ENCODE data around the gene ETNK2.

Gene ETNK2

DNA sequence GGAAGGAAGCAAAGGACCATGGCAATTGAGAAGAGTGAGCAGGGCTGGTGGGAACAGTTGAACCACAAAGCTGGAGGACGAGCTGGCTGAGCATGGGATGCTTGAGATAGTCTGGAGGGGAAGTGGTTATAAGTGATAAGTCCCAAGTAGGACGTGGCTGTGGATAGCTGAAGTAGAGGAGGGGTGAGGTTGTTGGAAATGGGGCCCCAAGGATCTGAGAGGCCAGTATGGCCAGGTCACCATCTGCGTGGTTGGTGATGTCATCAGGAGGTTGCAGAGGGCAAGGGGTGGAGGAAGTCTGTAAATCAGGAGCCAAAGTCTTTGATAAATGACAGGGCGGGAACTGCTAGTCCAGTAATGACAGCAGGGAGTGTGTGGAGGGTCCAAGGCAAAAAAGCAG, 25.3 kb upstream of the ETNK2 start:
- no peak for DNase-seq (ENCODE audit: low spot score)

DNA sequence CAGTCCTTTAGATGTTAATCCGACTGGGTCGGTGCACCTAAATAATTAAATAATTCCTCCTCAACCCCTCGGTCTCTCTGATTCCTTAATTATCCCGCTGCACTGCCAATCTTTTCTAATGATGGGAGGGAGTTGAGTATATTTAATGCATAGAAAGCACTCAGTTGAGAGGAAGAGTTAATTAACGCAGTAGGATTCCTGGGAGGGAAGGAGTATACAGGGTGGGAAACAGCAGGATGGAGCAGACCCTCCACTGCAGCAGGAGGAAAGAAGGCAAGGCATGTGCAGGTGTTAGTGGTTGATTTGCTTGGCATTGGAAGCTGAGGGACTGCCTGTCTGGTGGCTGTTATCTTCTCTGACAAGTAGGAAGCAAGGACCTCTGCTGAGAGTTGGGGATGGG, 24.2 kb upstream of the ETNK2 start:
- DNase-seq (ENCODE audit: low spot score): no peak

DNA sequence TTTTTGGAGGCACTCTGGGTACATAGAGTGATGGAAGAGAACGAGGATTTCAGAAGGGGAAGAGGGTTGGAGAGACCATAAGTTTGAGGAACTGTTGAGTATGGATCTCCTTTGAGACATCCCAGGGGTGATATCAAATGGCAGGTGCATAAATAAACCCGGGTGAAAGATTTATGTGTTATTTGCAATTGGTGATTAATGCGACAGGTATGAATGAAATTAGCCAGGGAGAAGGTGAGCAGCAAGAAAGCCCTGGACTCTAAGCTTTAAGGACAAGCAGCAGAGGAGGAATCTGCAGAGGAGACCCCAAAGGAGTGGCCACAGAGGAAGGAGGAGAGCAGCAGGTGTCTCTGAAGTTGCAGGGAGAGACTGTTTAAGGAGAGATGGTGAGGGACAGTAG, 23.1 kb upstream of the ETNK2 start:
- DNase-seq (ENCODE audit: low spot score): no peak

DNA sequence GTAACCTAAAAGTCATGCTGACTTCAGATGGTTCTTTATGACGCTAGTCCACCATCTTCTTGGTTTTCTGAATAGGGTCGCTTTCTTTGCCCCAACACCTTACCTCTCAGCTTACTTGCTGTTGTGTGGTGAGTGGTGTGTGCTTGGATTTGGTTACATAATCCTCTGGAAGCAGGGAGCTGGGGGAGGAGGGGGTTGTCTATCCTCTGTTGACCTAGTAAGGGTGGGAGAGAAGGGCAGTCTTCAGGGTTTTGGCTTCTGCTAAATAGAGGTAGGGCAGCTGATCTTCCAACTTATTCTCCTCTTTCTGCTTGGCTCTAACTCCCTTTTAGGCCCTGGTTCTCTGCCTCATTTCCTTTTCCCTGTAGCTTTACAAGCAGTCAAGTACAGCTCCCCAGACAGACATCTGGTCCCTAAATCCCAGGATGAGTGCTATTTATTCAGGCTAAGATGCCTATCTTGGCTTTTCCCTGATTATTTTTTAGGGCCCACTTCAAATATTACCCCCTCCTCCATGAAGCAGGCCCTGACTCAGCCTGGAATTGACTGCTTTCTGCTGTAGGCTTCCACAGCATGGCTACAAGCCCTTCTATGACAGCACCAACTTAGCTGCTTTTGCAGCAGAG, 20.7 kb upstream of the ETNK2 start:
- DNase-seq (ENCODE audit: low spot score): no peak

DNA sequence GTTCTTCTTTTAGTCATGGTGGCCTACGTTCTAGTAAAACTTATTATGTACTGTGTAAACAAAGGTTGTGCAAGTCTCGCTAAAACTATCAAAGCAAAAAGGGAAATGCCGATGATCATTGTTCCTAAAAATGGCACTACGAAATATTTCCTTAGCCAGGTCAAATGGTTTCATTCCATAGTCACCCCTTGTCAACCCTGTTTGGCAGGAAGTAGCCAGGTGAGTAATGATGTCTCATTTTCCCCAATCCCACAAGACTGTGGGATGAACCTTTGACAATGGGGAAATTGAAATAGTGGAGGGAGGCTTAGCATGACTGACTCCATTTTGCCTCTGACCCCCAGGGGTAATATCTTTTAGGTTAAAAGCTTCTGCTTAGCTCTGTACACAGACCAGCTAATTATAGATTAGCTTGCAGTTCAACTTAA, 19.9 kb upstream of the ETNK2 start:
- no peak for DNase-seq (ENCODE audit: low spot score)

DNA sequence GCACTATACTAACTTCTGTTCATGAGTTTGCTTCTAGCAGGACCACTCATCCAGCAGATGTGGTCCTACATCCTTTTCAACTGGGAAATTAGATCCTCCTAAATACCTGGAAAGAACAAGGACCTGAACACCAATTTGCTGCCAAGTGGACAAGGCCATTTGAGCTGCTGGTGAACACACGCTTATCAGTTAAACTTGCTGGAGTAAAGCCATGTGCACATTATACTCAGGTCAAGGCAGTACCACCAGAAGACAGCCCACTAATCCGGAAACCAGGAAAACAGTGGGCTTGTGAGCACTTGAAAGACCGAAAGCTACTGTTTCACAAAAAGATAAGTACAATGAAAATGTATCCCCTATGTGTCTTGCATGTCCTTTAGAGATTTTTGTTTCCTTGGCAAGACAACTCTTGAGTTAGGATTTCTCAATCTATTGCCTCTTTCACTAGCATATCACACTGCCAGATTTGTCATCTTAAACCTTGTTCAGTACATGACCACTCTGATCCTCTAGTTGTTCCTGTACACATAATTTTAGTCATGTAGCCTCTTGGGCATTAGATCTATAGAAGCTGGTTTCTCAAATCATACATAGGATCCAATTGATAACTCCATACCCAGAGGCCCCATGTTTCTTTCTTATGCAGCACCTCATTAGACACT, 18.8 kb upstream of the ETNK2 start:
- DNase-seq (ENCODE audit: low spot score): no peak

DNA sequence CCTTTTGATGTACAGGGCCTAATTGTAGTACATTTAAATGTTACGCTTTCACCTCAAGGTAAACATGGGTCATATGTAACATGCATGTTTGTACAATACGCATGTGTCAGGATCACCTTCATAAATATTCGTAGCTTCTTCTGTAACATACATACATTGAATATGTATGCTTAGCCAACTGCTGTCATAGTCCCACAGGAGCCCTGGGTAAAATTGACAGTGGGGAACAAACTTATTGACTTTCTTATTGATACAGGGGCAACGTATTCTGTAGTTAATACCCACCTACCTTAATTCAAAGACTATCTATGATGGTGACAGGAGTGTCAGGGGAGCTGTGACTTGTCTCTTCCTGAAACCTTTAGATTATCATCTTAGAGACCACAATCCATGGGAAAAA, 18.0 kb upstream of the ETNK2 start:
- DNase-seq (ENCODE audit: low spot score): no peak

DNA sequence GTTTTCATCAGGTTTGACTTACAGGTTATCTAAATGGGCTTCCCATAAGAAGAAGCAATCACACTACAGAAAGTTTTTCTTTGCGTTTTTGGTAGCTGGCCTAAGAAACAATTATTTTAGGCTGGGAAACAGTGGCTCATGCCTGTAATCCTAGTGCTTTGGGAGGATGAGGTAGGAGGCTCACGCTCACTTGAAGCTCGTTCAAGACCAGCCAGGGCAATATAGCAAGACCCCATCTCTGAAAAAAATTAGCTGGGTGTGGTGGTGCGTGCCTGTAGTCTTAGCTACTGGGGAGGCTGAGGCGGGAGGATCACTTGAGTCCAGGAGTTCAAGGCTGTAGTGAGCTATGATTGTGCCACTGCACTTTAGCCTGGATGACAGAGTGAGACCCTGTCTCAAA, 15.9 kb upstream of the ETNK2 start:
- DNase-seq (ENCODE audit: low spot score): no peak

DNA sequence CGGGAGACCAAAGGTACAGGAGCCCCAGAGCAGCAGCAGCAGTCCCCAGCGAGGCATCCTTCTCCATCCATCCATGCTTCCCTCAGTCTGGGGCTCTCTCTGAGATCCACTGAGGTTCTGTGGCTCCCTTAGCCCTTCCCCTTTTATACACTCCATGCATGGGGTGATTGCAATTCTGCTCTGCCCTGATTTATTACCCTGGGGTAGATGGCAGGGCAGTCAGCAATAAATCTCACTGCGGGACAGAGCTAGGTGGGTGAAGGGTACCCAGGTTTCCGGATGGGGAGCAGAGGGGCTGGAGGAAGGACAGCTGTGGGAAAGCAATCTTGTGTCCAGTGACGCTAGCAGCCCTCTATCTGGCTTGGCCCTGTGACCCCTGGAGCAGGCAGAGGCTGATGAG, 14.4 kb upstream of the ETNK2 start, which contains the start of gene REN:
REN (minus strand) TSS at position 119 of the 400 bp plus-strand sequence; CDS start at position 75, 44 bp downstream.
- no peak for DNase-seq (ENCODE audit: low spot score)

DNA sequence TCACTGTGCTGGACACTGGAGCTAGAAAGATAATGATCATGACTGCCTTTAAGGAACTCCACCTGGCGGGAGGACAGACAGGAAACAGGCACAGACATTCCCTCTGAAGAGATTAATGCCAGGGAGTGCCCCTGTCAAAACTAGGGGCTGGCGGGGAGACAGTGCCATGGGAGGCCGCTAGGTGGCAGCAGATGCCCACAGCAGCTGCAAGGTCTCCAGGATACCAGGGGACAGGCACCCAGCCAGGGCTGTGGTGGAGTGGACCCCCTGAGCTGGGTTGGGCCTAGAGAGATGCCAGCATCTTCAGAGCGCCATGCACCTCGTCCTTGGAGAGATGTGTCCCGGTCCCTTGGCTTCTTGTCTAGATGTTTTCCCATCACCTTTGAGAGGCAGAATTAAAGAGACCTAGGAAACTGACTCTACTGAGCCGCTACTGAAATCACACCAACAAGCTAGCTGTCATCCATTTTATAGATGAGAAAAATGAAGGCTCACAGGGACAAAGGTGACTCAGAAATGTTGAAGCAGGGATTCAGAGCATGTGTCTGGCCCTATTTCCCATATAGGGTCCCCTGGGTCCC, 10.7 kb upstream of the ETNK2 start:
- peak; percentile 81 for DNase-seq (ENCODE audit: low spot score)

DNA sequence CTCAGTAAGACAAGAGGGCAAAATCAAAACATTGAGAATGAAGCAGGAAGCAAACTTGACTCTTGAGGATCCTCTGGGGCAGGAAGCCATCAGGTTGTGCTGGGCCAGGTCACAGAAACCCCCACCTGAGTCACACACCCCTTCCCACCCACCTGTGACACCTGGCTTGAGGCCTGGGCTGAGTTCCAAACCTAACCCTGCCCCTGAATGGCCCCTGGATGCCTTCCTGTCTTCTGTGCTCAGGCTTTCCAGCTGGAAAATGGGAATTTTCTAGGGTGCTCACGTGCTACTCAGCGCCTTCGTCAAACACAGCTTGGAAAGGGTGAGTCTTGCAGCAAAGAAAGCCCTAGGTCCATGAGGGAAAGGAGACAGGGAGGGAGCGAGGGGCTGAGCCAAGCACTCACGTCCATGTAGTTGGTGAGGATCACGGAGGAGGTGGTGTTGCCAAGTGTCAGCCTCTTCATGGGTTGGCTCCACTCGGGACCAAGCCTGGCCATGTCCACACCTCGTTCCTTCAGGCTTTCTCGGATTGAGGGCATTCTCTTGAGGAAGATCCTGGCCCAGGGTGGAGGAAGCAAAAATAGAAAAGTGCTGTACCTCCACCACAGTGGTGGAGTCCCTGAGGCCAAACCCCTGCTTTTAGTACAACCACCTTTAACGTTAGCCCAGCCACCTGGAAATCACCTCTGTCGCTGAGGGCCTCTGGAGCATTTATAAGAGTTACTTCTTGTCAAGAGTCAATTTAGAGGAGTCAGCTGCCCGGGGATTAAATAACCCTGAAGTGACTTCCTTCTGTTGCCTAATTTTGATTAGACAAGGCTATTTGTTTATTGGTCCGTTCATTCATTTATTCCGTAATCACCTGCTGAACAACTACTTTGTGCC, 10.0 kb upstream of the ETNK2 start:
- no peak for DNase-seq (ENCODE audit: low spot score)

DNA sequence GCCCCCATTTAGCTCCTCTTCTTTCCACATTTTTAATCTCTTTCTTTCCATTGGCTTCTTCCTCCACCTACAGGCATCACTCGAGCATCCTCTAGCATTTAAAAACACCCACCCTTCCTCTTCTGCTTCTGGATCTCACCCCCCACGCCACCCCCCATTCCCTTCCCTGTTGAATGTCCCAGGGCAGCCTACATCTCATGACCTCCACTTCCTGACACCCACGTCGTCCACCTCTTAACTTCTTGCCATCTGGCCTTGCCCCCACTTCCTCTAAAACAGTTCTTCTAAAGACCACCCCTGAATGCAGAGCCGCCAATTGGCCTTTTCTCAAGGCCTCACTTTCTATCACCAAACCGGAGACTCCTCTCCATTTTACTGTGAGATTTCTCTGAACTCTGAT, 6.1 kb upstream of the ETNK2 start:
- no peak for DNase-seq (ENCODE audit: low spot score)

DNA sequence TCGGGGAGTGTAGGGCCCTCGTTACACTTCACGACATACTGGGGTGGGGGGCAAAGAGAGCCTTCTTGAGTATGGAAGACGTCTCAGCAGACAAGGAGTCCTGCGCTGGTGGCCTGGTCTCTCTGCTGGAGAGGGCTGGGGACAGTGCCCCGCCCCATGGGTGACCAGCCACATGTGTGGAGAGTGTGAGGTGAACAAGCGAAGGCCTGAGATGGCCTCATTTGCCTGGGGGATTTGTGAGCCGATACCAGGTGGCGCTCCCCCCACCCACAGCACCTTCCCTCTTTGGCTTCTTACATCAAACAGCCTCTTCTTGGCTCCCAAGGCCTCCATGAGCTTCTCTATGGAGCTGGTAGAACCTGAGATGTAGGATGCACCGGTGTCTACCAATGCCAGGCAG, 4.0 kb upstream of the ETNK2 start:
- no peak for DNase-seq (ENCODE audit: low spot score)

DNA sequence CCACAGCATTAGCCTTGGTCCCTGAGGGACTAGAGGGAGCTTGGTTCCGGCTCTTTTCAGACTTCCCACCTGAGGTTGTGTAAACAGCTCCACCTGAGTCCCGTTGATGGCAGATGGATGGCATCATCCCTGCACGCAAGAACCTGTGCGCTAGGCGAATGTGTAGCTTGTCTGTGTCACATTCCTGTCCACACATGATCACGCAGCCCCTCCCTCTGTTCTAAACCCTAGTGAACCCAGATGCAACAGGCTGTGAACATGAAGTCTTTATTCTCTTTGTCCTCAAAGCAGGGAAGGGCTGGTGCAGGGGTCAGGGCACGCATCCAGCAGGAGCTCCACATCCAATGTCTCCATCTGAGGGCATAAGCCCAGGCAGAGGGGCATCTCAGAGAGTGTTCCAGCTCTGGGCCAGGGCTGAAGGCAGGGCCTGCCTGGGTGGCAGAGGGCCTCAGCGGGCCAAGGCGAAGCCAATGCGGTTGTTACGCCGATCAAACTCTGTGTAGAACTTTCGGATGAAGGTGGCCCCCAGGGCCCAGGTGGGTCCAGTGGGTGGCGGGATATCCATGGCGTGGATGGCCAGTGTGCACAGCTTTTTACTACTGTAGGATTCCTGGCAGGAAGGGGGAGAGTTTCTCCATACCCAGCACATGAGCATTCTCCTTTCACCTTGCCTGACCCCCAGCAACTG, 2.9 kb upstream of the ETNK2 start:
- DNase-seq (ENCODE audit: low spot score): no peak

DNA sequence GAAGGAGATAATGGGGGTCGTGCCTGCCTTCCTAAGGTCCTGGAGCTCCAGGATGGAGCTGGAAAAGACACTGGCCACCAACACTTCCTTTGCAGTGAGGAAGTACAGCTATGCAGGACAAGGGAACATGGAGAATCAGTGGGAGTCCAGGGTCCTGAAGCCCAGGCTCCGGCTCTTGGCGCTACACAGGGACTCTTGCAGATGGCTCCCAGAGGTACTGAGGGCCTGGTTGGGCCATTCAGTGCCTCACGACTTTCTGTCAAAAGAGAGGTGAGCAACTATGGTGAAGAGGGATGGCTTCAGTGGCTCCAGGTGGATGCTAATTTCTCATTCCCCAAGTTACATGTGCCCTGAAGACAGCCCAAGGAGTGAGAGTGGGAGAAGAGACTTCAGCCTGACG, 1.8 kb upstream of the ETNK2 start:
- no peak for DNase-seq (ENCODE audit: low spot score)

DNA sequence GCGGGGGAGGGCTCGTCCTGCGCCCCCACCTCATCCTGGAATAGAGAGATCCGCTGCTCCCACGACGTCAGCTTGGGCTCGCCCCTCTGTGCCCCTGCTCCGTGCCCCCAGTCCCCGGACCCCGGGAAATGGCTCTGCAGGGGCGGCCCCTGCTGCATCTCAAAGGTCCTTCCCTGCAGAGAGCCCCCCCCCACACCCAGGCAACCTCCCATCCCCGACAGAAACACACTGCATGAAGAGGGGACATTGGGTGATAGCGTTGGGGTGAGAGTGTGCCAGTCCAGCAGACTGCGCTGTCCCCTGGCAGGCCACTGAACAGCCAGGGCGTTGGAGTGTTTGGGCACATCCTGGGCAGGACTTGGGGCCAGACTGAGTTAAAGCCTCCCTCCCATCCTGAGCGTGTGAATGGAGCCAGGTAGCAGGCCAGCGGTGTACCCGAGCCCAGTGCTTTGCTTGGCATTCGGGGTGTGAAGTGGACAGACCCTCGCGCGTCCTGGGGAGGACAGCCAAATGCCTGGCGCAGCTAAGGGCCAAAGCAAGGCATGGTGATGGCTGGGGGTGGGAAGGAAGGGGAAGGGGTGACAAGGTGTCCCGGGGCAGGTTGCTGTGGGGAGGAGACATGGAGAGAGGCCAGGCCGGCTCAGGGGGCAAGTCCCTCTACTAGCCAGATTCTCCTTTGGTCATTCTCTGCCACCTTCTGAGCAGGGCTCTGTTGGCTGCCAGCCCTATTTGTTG, 633 bp upstream of the ETNK2 start:
- no peak for DNase-seq (ENCODE audit: low spot score)

DNA sequence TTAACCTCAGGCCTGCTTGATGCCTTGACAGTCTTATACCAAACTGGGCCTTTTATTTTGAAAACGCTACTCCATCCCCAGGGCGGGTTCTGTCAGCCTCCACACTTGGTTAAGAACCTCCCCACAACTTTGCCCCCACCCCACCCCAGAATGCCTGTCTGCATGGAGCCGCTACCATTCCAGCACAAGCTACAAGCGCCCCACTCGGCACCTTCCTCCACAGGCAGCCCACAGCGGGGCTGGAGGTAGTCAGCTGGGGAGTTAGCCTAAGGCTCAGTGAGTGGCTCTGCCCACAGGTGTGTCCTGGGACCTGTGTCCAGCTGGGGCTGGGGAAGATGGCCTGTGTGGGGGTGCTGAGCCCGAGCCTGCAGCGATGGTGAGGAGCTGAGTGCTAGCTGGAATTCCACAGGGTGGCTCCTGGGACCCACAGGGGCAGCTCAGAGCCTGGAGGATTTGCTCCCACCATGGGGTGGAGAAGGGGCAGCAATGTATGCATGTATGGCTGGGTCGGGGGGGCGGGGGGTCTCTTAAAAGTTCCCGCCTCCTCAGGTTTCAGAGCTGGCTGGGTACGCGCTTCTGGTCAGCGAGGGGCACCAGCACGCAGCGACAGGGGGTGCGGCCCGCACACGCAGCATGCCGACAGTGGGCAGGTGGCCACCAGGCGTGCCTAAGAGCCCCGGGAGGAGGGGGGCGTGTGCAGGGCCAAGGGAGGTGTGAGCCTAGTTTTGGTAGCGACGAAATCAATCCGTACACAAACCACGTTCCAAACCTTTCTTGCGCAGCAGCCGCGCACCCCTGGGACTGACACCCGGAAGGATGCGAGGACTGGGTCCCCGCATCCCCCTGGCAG, 917 bp downstream of the ETNK2 start:
- no peak for DNase-seq (ENCODE audit: low spot score)

DNA sequence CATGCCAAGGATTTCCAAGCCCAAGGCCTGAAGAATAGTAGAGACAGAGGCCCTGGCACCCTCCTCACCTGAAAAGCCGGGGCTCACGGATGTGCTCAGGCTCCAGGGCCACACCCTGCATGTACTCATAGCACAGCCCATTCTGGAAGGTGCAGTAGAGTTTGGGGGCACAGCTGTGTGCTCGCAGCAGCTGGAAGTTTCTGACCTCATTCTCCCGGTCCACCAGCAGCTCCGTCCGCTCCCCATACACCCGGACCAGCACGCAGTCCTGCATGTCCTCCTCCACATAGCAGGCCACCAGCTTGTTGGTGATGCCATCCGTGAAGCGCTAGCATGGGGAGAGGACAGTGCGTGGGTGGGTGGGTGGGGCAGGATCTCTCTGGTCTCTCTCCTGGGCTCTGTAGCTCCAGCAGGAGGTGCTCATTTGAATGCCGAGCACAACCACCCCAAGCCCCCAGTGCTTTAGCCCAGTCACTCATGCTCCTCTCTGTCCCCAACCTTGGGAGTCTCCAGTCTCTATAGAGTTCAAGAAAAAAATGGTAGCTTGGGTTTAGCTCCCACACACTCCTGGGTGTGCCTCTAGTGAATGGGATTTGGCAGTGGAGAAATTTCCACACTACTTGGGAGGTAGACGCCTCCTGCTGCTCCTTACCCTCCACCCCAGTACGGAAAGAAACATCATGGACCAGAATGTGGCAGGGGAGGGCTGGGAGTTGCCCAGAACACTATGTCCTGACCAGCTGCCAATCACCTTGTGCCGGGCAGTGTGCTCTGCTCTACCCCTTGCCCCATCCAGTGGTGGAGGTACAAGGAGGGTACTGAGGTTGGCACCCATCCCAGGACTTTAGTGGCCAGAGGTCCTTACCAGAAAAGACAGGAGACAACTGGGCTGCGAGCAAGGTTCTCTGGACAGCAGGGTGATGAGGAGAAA, 1.9 kb downstream of the ETNK2 start:
- DNase-seq (ENCODE audit: low spot score): no peak

DNA sequence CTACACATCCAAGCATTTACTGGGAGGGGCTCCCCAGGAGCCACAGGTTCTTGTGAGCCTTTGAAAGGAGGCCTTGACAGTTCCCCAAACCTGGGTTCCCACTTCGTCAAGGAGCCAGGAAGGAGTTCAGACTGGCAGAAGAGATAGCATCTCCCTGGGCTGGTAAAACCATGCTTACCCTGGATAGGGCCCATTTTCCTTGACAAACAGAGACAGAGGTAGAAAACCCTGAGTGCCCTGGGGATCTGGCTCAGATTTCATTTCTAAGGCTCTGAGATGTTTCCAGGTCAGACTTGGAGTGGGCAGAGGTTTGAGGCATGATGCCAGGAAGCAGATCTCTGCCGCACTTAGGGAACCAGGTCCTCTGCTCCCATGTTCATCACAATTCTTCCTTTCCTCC, 2.7 kb downstream of the ETNK2 start:
- DNase-seq (ENCODE audit: low spot score): no peak
